Naive thymus-derived CD4-positive, alpha-beta T cell (primary cell): ENCODE results near the gene EVA1A. TPM values are rescaled to one million over a fixed set of nuclear protein-coding genes. Genes with fewer than 3 reads are reported as not detected.

Experiments used
- ATAC-seq: fragments of 150-1000 bp; cut with Tn5 transposase; 2 replicates; pipeline ENCODE4 v1.10.0; 2021; ENCODE audit warnings: mild to moderate bottlenecking, moderate library complexity
- CTCF ChIA-PET: fragments of 350-600 bp; sonication (Branson Sonifier 250); formaldehyde crosslinking; loops from one replicate; lab custom pipeline; 2021; ENCODE audit warnings: antibody characterized with exemption; lab: Charles Lee
- POLR2A ChIA-PET: fragments of 350-600 bp; sonication (Branson Sonifier 250); formaldehyde crosslinking; loops from one replicate; lab custom pipeline; 2021; ENCODE audit warnings: antibody characterized with exemption, inconsistent platforms; lab: Charles Lee
- DNase-seq, 9 donors: peaks; one replicate each; pipeline versions ENCODE4 v3.0.0 to v3.0.0-alpha.2; 2020 to 2022; ENCODE audit warnings: mixed read lengths in 1 of 9
- H3K27ac ChIP-seq: one replicate; pipeline ENCODE4 v1.7.0; 2013; ENCODE audit warnings: mild to moderate bottlenecking, low read depth, low read length, moderate library complexity
- H3K27me3 ChIP-seq, 2 donors: one replicate each; pipeline ENCODE4 v1.7.0; 2013; ENCODE audit warnings: low read length in 2 of 2, mild to moderate bottlenecking in 2 of 2, moderate library complexity in 2 of 2; ENCODE audit not compliant: control insufficient read depth in 2 of 2, insufficient read depth in 2 of 2
- H3K36me3 ChIP-seq, 3 experiments: 1 replicate in 2 of 3; 2 replicates in 1 of 3; pipeline ENCODE4 v1.7.0; 2013; ENCODE audit warnings: low read length in 3 of 3, mild to moderate bottlenecking in 3 of 3, moderate library complexity in 1 of 3; ENCODE audit not compliant: insufficient read depth in 3 of 3, control insufficient read depth in 2 of 3
- H3K4me1 ChIP-seq, 2 donors: one replicate each; pipeline ENCODE4 v1.7.0; 2013; ENCODE audit warnings: low read length in 2 of 2, mild to moderate bottlenecking in 2 of 2, moderate library complexity in 1 of 2; ENCODE audit not compliant: control insufficient read depth in 2 of 2, insufficient read depth in 2 of 2
- H3K4me3 ChIP-seq: 2 replicates; pipeline ENCODE4 v1.7.0; 2013; ENCODE audit warnings: mild to moderate bottlenecking, low read length
- H3K9me3 ChIP-seq, 3 experiments: 1 replicate in 2 of 3; 2 replicates in 1 of 3; pipeline ENCODE4 v1.7.0; 2013; ENCODE audit warnings: low read length in 3 of 3; ENCODE audit not compliant: control insufficient read depth in 2 of 3
- H3K27ac Mint-ChIP-seq, 9 donors: one replicate each; pipeline ENCODE4 v1.8.0; 2020 to 2022; ENCODE audit warnings: mixed read lengths in 9 of 9, mild to moderate bottlenecking in 8 of 9, moderate library complexity in 5 of 9, inconsistent platforms in 2 of 9
- H3K27me3 Mint-ChIP-seq, 5 donors: one replicate each; pipeline ENCODE4 v1.8.0; 2021 to 2022; ENCODE audit warnings: mixed read lengths in 5 of 5, mild to moderate bottlenecking in 1 of 5
- H3K36me3 Mint-ChIP-seq, 5 donors: one replicate each; pipeline ENCODE4 v1.8.0; 2020 to 2022; ENCODE audit warnings: mixed read lengths in 5 of 5, mild to moderate bottlenecking in 3 of 5, inconsistent platforms in 1 of 5
- H3K4me1 Mint-ChIP-seq, 7 donors: one replicate each; pipeline ENCODE4 v1.8.0; 2020 to 2022; ENCODE audit warnings: mixed read lengths in 7 of 7, mild to moderate bottlenecking in 3 of 7, inconsistent platforms in 1 of 7
- H3K4me3 Mint-ChIP-seq, 10 donors: one replicate each; pipeline ENCODE4 v1.8.0; 2020 to 2022; ENCODE audit warnings: mild to moderate bottlenecking in 10 of 10, mixed read lengths in 10 of 10, moderate library complexity in 6 of 10, inconsistent platforms in 2 of 10
- H3K9me3 Mint-ChIP-seq, 11 donors: one replicate each; pipeline ENCODE4 v1.8.0; 2020 to 2022; ENCODE audit warnings: mixed read lengths in 11 of 11, mild to moderate bottlenecking in 4 of 11, inconsistent platforms in 1 of 11, moderate library complexity in 1 of 11
- intact Hi-C, 2 donors: fragments of 100-400 bp; cut with micrococcal nuclease; formaldehyde crosslinking; loops; one replicate each; pipeline ENCODE4 v1.15.1; 2023
- polyA plus RNA-seq, 2 donors: library from polyadenylated mRNA; unstranded; fragments of 300-500 nt; fragmentation: Illumina TruSeq; gene quantifications; one replicate each; pipeline ENCODE4 v1.2.3, GENCODE V29; 2021
- total RNA-seq, 6 experiments: library from RNA in 5 of 6; stranded (reverse) in 5 of 6; gene quantifications; 1 replicate in 5 of 6; 2 replicates in 1 of 6; pipeline ENCODE4 v1.2.3 and lab custom pipeline; 2021 to 2026

EVA1A gene
- total and polyA plus RNA-seq, 7 experiments from 2014 or later, result 0.52 to 0.62 (median 0.53) TPM; not detected in 4

DNA sequence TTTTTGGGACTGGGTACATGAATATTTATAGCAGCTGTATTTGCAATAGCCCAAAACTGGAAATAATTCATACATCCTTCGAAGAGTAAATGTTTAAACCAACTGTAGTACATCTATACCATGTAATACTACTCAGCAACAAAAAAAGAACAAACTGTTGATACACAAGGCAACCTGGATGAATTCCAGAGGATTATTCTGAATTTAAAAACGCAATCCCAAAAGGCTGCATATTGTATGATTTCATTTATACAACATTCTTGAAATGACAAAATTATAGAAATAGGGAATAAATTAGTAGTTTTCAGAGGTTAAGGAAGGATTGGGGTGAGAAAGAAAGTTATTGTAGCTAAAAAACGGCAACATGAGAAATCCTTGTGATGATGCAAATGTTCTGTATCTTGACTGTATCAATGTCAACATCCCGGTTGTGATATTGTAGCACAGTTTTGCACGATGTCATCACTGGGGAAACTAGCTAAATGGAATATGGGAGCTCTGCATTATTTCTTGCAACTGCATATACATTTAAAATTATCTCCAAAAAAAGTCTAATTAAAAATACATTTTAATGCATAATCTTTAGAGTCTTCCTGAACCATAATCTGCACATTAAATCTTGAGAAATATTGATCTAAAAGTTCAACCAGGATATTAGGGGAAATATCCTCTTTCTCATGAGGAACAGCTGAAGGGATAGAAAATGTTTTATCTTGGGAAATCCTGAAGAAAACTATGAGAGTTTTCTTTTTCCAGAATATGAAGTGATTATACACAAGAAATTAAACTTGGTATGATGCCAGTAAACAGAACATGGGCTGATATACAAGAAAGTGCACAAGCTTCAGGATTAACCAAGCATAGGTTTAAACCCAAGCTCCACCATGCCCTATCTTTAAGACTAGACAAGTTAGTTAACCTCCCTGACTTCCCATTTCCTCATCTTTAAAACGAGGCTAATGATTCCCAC, 21.9 kb downstream of the EVA1A start:
- Mint-ChIP-seq H3K27me3 (peaks cover 0 to 21% (median 10%) of the 10 kb centered on the region in 5 donors), H3K4me3 (no peak overlapping the region), H3K4me1 (no peaks in the 10 kb centered on the region), H3K36me3 (peaks cover 0 to 6% (median 0%) of the 10 kb centered on the region in 5 donors), H3K27ac (no peak overlapping the region), H3K9me3 (peaks cover 0 to 7% (median 1%) of the 10 kb centered on the region in 11 donors)
- Histone ChIP-seq H3K4me1 (no peaks in the 10 kb centered on the region), H3K27me3 (no peaks in the 10 kb centered on the region), H3K9me3 (no peaks in the 10 kb centered on the region), H3K36me3 (no peaks in the 10 kb centered on the region), H3K27ac (no peak overlapping the region), H3K4me3 (no peak overlapping the region)
- DNase-seq, result no peak
- ChIA-PET POLR2A (no interaction called here), CTCF (no interaction called here)
- ATAC-seq, result no peak
- intact Hi-C loops, result no loop called here

GRCh38 chr2:75537658-75538057, 23.1 kb downstream of the EVA1A start:
- no peak for ATAC-seq
- Mint-ChIP-seq H3K36me3 (peaks cover 0 to 6% (median 0%) of the 10 kb centered on the region in 5 donors), H3K27ac (no peak overlapping the region), H3K4me1 (no peaks in the 10 kb centered on the region), H3K9me3 (peaks cover 0 to 7% (median 1%) of the 10 kb centered on the region in 11 donors), H3K4me3 (no peak overlapping the region), H3K27me3 (peaks cover 0 to 24% (median 10%) of the 10 kb centered on the region in 5 donors)
- ChIA-PET CTCF (no interaction called here), POLR2A (no interaction called here)
- H3K36me3 ChIP-seq, result no peaks in the 10 kb centered on the region
- DNase-seq, result no peak
- H3K27me3 ChIP-seq, result no peaks in the 10 kb centered on the region
- no peak overlapping the region for H3K27ac ChIP-seq
- H3K4me3 ChIP-seq, result no peak overlapping the region
- intact Hi-C loops, result no loop called here
- no peaks in the 10 kb centered on the region for H3K4me1 ChIP-seq
- no peaks in the 10 kb centered on the region for H3K9me3 ChIP-seq

DNA sequence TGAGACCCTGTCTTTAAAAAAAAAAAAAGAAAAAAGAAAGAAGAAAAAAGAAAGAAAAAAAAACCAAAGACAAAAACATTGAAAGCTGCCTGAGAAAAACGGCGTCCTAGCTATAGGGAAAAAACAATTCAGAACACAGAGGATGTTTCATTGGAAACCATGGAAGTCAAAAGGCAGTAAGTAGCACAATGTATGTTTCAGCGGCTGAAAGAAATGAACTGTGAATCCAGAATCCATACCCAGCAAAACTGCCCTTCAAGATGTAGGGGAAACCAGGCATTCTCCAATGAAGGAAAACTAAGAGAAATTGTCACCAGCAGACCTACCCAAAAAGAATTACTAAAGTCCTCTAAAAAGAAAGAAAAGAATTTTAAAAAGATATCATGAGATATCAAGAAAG, 27.6 kb downstream of the EVA1A start:
- DNase-seq, result no peak
- Histone ChIP-seq H3K4me3 (no peak overlapping the region), H3K9me3 (no peaks in the 10 kb centered on the region), H3K27ac (no peak overlapping the region), H3K4me1 (no peaks in the 10 kb centered on the region), H3K36me3 (no peaks in the 10 kb centered on the region), H3K27me3 (no peaks in the 10 kb centered on the region)
- ATAC-seq, result no peak
- Mint-ChIP-seq H3K27ac (no peak overlapping the region), H3K27me3 (peaks cover 2 to 29% (median 20%) of the 10 kb centered on the region in 5 donors), H3K4me1 (no peaks in the 10 kb centered on the region), H3K36me3 (no peaks in the 10 kb centered on the region), H3K4me3 (no peak overlapping the region), H3K9me3 (peaks cover 0 to 7% (median 1%) of the 10 kb centered on the region in 11 donors)
- intact Hi-C loops, result no loop called here
- ChIA-PET POLR2A (no interaction called here), CTCF (no interaction called here)

DNA sequence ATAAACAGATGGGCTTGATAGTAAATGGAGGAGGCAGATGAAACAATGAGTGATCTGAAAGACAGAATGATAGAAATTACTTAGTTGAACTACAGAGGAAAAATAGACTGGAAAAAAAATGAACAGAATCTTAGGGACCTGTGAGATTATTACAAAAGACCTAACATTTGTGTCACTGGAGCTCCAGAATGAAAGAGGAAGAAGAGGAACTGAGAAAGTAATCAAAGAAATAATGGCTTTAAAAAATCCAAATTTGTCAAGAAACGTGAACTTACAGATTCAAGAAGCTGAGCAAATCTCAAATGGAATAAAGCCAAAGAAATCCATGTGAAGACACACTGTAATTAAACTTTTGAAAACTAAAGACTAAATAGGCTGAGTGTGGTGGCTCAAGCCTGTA, 28.3 kb downstream of the EVA1A start:
- Mint-ChIP-seq H3K4me3 (no peak overlapping the region), H3K27ac (no peak overlapping the region), H3K9me3 (peaks cover 0 to 7% (median 0%) of the 10 kb centered on the region in 11 donors), H3K27me3 (peaks cover 2 to 30% (median 26%) of the 10 kb centered on the region in 5 donors), H3K4me1 (no peaks in the 10 kb centered on the region), H3K36me3 (no peaks in the 10 kb centered on the region)
- intact Hi-C loops, result no loop called here
- no peaks in the 10 kb centered on the region for H3K4me1 ChIP-seq
- ChIA-PET CTCF (no interaction called here), POLR2A (no interaction called here)
- no peak overlapping the region for H3K4me3 ChIP-seq
- no peaks in the 10 kb centered on the region for H3K27me3 ChIP-seq
- no peak for ATAC-seq
- no peaks in the 10 kb centered on the region for H3K36me3 ChIP-seq
- H3K27ac ChIP-seq, result no peak overlapping the region
- H3K9me3 ChIP-seq, result no peaks in the 10 kb centered on the region
- DNase-seq, result no peak

DNA sequence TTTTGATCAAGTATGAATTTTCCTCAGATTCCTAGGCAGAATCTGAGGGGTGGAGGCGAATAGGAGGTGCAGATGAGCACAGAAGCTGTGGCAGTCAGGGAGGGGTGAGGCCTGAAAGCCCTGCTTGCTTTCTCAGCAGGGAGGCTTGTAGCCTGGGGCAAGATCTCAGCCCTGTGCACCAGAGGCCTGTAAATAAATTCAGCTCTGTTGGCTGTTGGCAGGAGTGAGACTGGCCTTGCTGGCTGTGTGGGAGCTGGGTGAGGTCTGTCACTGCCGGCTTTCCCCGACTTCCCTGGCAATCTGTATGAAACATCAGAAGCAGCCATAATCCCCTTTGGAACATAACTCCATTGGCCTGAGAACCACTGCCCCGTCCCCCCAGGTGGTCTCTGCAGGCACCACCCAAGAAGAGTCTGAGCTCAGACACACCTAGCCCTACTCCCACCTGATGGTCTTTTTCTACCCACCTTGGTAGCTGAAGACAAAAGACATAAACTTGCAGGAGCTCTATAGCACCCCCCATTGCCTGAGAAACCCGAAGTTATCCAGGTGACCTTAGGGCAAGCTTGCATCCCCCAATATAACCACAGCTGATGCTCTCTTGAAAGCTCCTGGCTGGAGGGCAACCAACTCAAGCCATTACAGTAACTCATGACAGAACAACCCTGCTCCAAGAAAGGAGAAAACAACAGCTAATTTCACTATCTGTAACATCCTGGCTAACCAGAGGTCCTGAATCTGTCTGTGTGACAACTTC, 32.3 kb downstream of the EVA1A start:
- H3K9me3 ChIP-seq, result no peaks in the 10 kb centered on the region
- H3K27ac Mint-ChIP-seq, result no peak overlapping the region
- DNase-seq, result no peak
- POLR2A ChIA-PET, result interaction anchor here (0.6 kb wide), 1 partner anchor 46 kb away, joined by 6 read pairs; no protein-coding TSS in a partner anchor
- CTCF ChIA-PET, result interaction anchor here (1.1 kb wide), 1 partner anchor 617 kb away, joined by 3 read pairs; no protein-coding TSS in a partner anchor
- no peaks in the 10 kb centered on the region for H3K4me1 Mint-ChIP-seq
- intact Hi-C loops, result no loop called here
- H3K27ac ChIP-seq, result no peak overlapping the region
- H3K4me3 Mint-ChIP-seq, result no peak overlapping the region
- H3K27me3 ChIP-seq, result no peaks in the 10 kb centered on the region
- no peak overlapping the region for H3K4me3 ChIP-seq
- ATAC-seq, result no peak
- H3K27me3 Mint-ChIP-seq, result peaks cover 2 to 30% (median 22%) of the 10 kb centered on the region in 5 donors
- no peaks in the 10 kb centered on the region for H3K36me3 ChIP-seq
- H3K36me3 Mint-ChIP-seq, result no peaks in the 10 kb centered on the region
- peaks cover 0 to 4% (median 0%) of the 10 kb centered on the region in 11 donors for H3K9me3 Mint-ChIP-seq
- no peaks in the 10 kb centered on the region for H3K4me1 ChIP-seq

DNA sequence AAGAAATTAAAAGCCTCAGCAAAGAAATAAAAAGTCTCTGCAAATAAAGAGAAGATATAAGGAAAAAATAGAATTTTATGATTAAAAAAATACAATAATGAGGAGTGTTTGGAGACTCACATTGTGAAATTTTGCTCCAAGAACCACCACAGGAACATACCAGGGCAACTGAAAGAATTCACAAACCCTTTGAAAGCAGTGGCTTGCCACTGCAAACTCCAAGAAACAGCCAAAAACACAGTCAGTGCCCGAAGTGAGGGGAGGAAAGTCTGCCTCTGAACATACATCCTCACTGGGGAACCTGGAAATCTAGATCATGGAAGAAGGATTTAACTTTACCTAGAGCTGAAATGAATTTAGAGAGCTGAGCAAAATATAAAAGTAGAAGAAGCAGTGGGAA, 33.1 kb downstream of the EVA1A start:
- H3K9me3 ChIP-seq, result no peaks in the 10 kb centered on the region
- H3K27ac Mint-ChIP-seq, result no peak overlapping the region
- H3K27me3 Mint-ChIP-seq, result peaks cover 2 to 30% (median 22%) of the 10 kb centered on the region in 5 donors

More for the DNA sequence above, 33.1 kb downstream of the EVA1A start:
- no peaks in the 10 kb centered on the region for H3K36me3 Mint-ChIP-seq
- peaks cover 0 to 4% (median 0%) of the 10 kb centered on the region in 11 donors for H3K9me3 Mint-ChIP-seq
- DNase-seq (no peak), ATAC-seq (no peak)
- CTCF ChIA-PET, result no interaction called here
- no peaks in the 10 kb centered on the region for H3K4me1 ChIP-seq
- POLR2A ChIA-PET, result no interaction called here
- no peak overlapping the region for H3K4me3 Mint-ChIP-seq
- peaks cover 0 to 3% (median 0%) of the 10 kb centered on the region in 7 donors for H3K4me1 Mint-ChIP-seq
- H3K27me3 ChIP-seq, result no peaks in the 10 kb centered on the region
- no peak overlapping the region for H3K4me3 ChIP-seq
- H3K27ac ChIP-seq, result no peak overlapping the region
- no peaks in the 10 kb centered on the region for H3K36me3 ChIP-seq
- intact Hi-C loops, result no loop called here
